ENCODE measurements around the gene AGBL2. TPM values are rescaled to one million over a fixed set of nuclear protein-coding genes. Genes with fewer than 3 reads are reported as not detected.

AGBL2 gene
- total and polyA plus RNA-seq, 9 of the 15 experiments (the other 6 are each of a cell fraction or from before 2014, with no cell fraction given), result 0.57 to 6.5 (median 1.3) TPM

DNA sequence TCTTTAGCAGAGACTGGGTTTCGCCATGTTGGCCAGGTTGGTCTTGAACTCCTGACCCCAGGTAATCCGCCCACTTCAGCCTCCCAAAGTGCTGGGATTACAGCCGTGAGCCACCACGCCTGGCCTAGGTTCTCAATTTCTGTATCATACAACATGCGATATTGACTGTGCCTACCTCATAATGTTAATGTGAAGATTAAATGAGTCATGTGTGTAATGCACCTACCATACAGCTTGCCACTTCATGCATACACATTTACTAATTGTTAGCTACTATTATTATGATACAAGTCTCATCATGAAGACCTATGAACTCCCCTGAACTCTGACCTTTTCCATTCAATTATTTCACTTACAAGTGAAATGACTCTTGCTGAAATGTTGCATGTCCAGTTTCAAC is 25.7 kb downstream of the AGBL2 start:
- no peak for DNase-seq (ENCODE audit: extremely low read depth in 1 of 4, low spot score in 3 of 4)
- no peak for FAIRE-seq
- no TSS peak for BruUV-seq (replicated peaks)
- Histone ChIP-seq H3K4me2 (ENCODE audit: insufficient read depth, low read length) (no peak overlapping the region), H3K4me3 (no peak overlapping the region), H3K79me2 (ENCODE audit: control insufficient read depth, insufficient read depth, low read length) (no peaks in the 10 kb centered on the region), H3K36me3 (ENCODE audit: control insufficient read depth, insufficient read depth, low read length) (no peaks in the 10 kb centered on the region), H4K20me1 (replicated peaks; ENCODE audit: control insufficient read depth, insufficient read depth, low read length) (no peaks in the 10 kb centered on the region), H3K9me1 (ENCODE audit: control insufficient read depth, insufficient read depth, low read length) (no peaks in the 10 kb centered on the region), H3K9ac (ENCODE audit: insufficient read depth in 1 of 2, low read depth in 2 of 2, low read length in 2 of 2) (no peak overlapping the region), H2AFZ (ENCODE audit: low read depth, low read length) (no peak overlapping the region), H3K27ac (ENCODE audit: extremely low read depth, low read depth, low read length) (no peak overlapping the region), H3K9me3 (replicated peaks; ENCODE audit: control insufficient read depth, insufficient read depth, low read depth, low read length) (no peaks in the 10 kb centered on the region), H3K27me3 (ENCODE audit: control insufficient read depth in 2 of 2, insufficient read depth in 2 of 2, low read length in 2 of 2) (no peaks in the 10 kb centered on the region), H3K4me1 (replicated peaks in 1 of 2; ENCODE audit: control insufficient read depth in 2 of 2, insufficient read depth in 2 of 2, low read length in 2 of 2) (no peaks in the 10 kb centered on the region)
- ATAC-seq, result no peak
- ChIA-PET CTCF (ENCODE audit: low intra/inter-chr PET ratio) (no interaction called here), POLR2A (interaction anchor here (1.2 kb wide), 1 partner anchor 9 kb away, joined by 6 read pairs; no protein-coding TSS in a partner anchor)
- TF ChIP-seq LCOR (CRISPR knock-in tag; IDR thresholded peaks at IDR 0.05), result no peak
- no peak for TF ChIP-seq MTA2 (IDR thresholded peaks at IDR 0.05; ENCODE audit: low read depth)
- TF ChIP-seq ZKSCAN8 (CRISPR knock-in tag; IDR thresholded peaks at IDR 0.05), result no peak
- no peak for TF ChIP-seq ESRRB (CRISPR knock-in tag; IDR thresholded peaks at IDR 0.05; ENCODE audit: borderline replicate concordance)
- no peak for TF ChIP-seq HINFP (tag; conservative IDR thresholded peaks at IDR 0.05; ENCODE audit: low read depth)
- TF ChIP-seq, protein P1, sequence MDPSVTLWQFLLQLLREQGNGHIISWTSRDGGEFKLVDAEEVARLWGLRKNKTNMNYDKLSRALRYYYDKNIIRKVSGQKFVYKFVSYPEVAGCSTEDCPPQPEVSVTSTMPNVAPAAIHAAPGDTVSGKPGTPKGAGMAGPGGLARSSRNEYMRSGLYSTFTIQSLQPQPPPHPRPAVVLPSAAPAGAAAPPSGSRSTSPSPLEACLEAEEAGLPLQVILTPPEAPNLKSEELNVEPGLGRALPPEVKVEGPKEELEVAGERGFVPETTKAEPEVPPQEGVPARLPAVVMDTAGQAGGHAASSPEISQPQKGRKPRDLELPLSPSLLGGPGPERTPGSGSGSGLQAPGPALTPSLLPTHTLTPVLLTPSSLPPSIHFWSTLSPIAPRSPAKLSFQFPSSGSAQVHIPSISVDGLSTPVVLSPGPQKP (CRISPR knock-in tag; IDR thresholded peaks at IDR 0.05), result no peak
- TF ChIP-seq NFE2L1 (tag; IDR thresholded peaks at IDR 0.05; ENCODE audit: borderline replicate concordance, low read depth), result no peak
- no peak for TF ChIP-seq BACH1 (tag; IDR thresholded peaks at IDR 0.05)
- in situ Hi-C loops (cut with MboI) (no loop called here), intact Hi-C loops (cut with micrococcal nuclease) (no loop called here)
- WGBS (ENCODE audit: insufficient coverage, low coverage, missing lambda C conversion rate), result 39% methylated on average over 5 of the region's 5 CpGs

All from K562 (cell line).